Lung (tissue), 12 donors: ENCODE data around the gene GNG2. TPM values are rescaled to one million over a fixed set of nuclear protein-coding genes. Genes with fewer than 3 reads are reported as not detected.

Experiments used
- ATAC-seq: fragments of 200-7000 bp; cut with Tn5 transposase; one replicate; pipeline ENCODE4 v1.9.1; 2020; ENCODE audit warnings: moderate number of reproducible peaks; ENCODE audit not compliant: insufficient read depth, low FRiP score
- DNase-seq, 3 donors: peaks; one replicate each; pipeline ENCODE4 v3.0.0-alpha.2; 2013 to 2017
- H3K27ac ChIP-seq, 2 donors: one replicate each; pipeline ENCODE4 v1.5.1; 2013; ENCODE audit warnings: mild to moderate bottlenecking in 2 of 2, moderate library complexity in 2 of 2, control low read depth in 1 of 2, inconsistent platforms in 1 of 2, low read depth in 1 of 2, low read length in 1 of 2
- H3K27me3 ChIP-seq, 3 donors: one replicate each; pipeline ENCODE4 v1.5.1; 2013; ENCODE audit warnings: low read length in 2 of 3; ENCODE audit not compliant: control insufficient read depth in 3 of 3, insufficient read depth in 3 of 3
- H3K36me3 ChIP-seq, 4 donors: one replicate each; pipeline ENCODE4 v1.5.1; 2013; ENCODE audit warnings: low read length in 4 of 4, mild to moderate bottlenecking in 1 of 4, moderate library complexity in 1 of 4; ENCODE audit not compliant: control insufficient read depth in 4 of 4, insufficient read depth in 4 of 4
- H3K4me1 ChIP-seq, 5 donors: one replicate each; pipeline ENCODE4 v1.5.1; 2013; ENCODE audit warnings: low read length in 5 of 5, mild to moderate bottlenecking in 2 of 5, moderate library complexity in 1 of 5; ENCODE audit not compliant: control insufficient read depth in 5 of 5, insufficient read depth in 5 of 5
- H3K4me3 ChIP-seq: one replicate; pipeline ENCODE4 v1.5.1; 2013; ENCODE audit warnings: mild to moderate bottlenecking, control low read depth, moderate library complexity
- H3K9ac ChIP-seq, 2 donors: one replicate each; pipeline ENCODE4 v1.5.1; 2013; ENCODE audit warnings: low read length in 2 of 2, control low read depth in 1 of 2; ENCODE audit not compliant: insufficient read depth in 1 of 2
- H3K9me3 ChIP-seq, 4 donors: one replicate each; pipeline ENCODE4 v1.5.1; 2013; ENCODE audit warnings: low read length in 3 of 4, mild to moderate bottlenecking in 1 of 4, moderate library complexity in 1 of 4; ENCODE audit not compliant: control insufficient read depth in 4 of 4, insufficient read depth in 3 of 4
- WGBS, 2 donors: extraction: QIAGEN DNeasy Blood & Tissue Kit; methylation state at CpG; one replicate each; pipeline ENCODE4 v1.1.7; 2013; 5-methylcytosine and 5-hydroxymethylcytosine counted together
- polyA plus RNA-seq, 2 donors: library from polyadenylated mRNA; stranded (reverse); fragments of 200-250 nt; gene quantifications; one replicate each; pipeline ENCODE4 v1.2.1, GENCODE V29; 2013
- total RNA-seq, 2 donors: library from RNA; depleted of rRNA in 1 of 2; stranded (reverse); fragments of >200 nt in 1 of 2; gene quantifications; one replicate each; pipeline ENCODE4 v1.2.1, GENCODE V29; 2014 to 2021
- TF ChIP-seq, protein P1 (sequence below): IDR thresholded peaks from 2 replicates; pipeline ENCODE4 v1.5.1; 2012; ENCODE audit warnings: mild to moderate bottlenecking; ENCODE audit errors: control extremely low read depth, extremely low read depth
- donor health status: control.
- donor health status: control.
- donor health status: Bipolar disorder and iron deficiency.
- donor health status: healthy.
- donor health status: DM: yes; HTN: yes; CAD: no.

The GNG2 gene
- total and polyA plus RNA-seq, 4 donors = 3.7 to 42.3 (median 21.5) TPM

DNA sequence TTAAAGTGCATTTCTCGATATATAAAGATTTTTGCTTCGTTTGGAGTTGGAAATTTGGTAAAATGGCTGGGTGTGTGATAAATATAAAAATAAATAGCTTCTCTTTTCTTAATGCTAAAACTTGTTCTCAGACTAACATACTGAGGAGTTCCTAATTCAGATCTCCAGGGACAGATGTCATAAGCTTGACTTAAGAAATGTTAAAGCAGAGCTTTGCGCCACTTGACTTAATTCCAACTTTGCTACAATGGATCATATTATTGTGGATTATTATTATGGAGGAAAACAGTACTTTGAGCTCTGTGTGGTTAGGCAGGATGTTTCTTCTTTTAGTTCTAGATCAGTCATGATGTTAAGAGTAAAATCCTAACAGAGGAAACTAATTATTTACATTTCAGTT is 33.8 kb downstream of the GNG2 start:
- Histone ChIP-seq H3K4me3 (no peak overlapping the region), H3K9me3 (no peaks in the 10 kb centered on the region), H3K27ac (no peak overlapping the region), H3K36me3 (peaks cover 0 to 6% (median 0%) of the 10 kb centered on the region in 4 donors), H3K27me3 (no peaks in the 10 kb centered on the region), H3K4me1 (peaks cover 0 to 5% (median 0%) of the 10 kb centered on the region in 5 donors), H3K9ac (no peak overlapping the region)
- DNase-seq (no peak), ATAC-seq (no peak)
- WGBS, 2 donors = 93% methylated on average over 3 of the region's 3 CpGs
- TF ChIP-seq, protein P1, sequence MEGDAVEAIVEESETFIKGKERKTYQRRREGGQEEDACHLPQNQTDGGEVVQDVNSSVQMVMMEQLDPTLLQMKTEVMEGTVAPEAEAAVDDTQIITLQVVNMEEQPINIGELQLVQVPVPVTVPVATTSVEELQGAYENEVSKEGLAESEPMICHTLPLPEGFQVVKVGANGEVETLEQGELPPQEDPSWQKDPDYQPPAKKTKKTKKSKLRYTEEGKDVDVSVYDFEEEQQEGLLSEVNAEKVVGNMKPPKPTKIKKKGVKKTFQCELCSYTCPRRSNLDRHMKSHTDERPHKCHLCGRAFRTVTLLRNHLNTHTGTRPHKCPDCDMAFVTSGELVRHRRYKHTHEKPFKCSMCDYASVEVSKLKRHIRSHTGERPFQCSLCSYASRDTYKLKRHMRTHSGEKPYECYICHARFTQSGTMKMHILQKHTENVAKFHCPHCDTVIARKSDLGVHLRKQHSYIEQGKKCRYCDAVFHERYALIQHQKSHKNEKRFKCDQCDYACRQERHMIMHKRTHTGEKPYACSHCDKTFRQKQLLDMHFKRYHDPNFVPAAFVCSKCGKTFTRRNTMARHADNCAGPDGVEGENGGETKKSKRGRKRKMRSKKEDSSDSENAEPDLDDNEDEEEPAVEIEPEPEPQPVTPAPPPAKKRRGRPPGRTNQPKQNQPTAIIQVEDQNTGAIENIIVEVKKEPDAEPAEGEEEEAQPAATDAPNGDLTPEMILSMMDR = no peak

DNA sequence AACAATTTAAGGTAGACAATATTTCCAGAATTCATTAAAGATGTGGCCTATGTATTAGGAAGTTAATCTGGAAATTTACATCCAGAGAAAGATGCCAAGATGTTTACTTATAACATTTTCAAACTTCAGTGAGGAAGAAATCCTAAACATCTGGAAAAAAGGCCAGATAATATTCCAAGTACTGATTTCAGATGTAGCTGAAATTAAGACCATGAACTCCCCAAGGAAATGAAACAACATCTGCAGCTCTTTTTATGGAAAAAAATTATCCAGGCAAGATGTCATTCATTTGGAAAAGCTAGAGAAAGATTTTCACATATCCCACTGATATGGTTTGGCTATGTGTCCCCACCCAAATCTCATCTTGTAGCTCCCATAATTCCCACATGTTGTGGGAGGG is 35.0 kb downstream of the GNG2 start:
- no peak overlapping the region for H3K9ac ChIP-seq
- DNase-seq (no peak), ATAC-seq (no peak)
- no peaks in the 10 kb centered on the region for H3K27me3 ChIP-seq
- no peak overlapping the region for H3K27ac ChIP-seq
- peaks cover 0 to 6% (median 0%) of the 10 kb centered on the region in 4 donors for H3K36me3 ChIP-seq
- peaks cover 0 to 5% (median 0%) of the 10 kb centered on the region in 5 donors for H3K4me1 ChIP-seq
- no peak overlapping the region for H3K4me3 ChIP-seq
- TF ChIP-seq, protein P1 = no peak
- no peaks in the 10 kb centered on the region for H3K9me3 ChIP-seq

DNA sequence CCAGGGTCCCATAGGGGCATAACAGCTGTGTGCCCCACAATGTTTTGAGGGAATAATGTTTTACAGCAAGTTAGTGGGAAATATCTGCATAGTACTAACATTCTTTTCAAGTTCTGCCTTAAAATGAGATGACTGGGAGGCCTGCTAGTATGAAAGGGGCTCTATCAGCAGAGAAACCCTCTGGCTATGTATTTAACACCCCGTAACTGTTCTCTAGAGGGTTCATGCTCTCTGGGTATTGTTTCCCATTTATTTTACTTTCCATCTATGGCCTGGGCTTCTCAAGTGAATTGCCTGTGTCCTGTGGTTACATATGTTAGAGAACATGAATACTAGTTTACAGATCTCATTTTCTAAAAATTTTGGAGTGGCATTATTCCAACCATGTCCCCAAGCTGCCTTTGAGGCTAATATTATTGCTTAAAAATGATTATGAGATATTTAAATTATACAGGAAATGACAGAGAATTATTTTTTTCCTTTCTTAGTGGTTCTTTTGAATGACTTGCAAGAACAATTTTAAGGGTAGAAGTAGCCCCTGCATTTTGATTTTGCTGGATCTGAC is 37.5 kb downstream of the GNG2 start:
- Histone ChIP-seq H3K9ac (no peak overlapping the region), H3K4me3 (no peak overlapping the region), H3K9me3 (peaks cover 0 to 1% (median 0%) of the 10 kb centered on the region in 4 donors), H3K4me1 (peaks cover 0 to 5% (median 0%) of the 10 kb centered on the region in 5 donors), H3K36me3 (peaks cover 0 to 6% (median 0%) of the 10 kb centered on the region in 4 donors), H3K27ac (no peak overlapping the region), H3K27me3 (no peaks in the 10 kb centered on the region)
- no peak for DNase-seq
- no peak for ATAC-seq
- TF ChIP-seq, protein P1 = no peak
- WGBS, 2 donors = 88 to 100% methylated on average over 1 of the region's 1 CpG
